Cortex of kidney (tissue), 1 donor: Measurements from ENCODE around the gene GNAO1.

ENCODE experiments used
- DNase-seq: peaks from one replicate; lab custom pipeline; 2025; lab: John Stamatoyannopoulos, UW

The GNAO1 gene

GRCh38 chr16:56349711-56350161 lies 158.4 kb downstream of the GNAO1 start:
- DNase-seq, result no peak

DNA sequence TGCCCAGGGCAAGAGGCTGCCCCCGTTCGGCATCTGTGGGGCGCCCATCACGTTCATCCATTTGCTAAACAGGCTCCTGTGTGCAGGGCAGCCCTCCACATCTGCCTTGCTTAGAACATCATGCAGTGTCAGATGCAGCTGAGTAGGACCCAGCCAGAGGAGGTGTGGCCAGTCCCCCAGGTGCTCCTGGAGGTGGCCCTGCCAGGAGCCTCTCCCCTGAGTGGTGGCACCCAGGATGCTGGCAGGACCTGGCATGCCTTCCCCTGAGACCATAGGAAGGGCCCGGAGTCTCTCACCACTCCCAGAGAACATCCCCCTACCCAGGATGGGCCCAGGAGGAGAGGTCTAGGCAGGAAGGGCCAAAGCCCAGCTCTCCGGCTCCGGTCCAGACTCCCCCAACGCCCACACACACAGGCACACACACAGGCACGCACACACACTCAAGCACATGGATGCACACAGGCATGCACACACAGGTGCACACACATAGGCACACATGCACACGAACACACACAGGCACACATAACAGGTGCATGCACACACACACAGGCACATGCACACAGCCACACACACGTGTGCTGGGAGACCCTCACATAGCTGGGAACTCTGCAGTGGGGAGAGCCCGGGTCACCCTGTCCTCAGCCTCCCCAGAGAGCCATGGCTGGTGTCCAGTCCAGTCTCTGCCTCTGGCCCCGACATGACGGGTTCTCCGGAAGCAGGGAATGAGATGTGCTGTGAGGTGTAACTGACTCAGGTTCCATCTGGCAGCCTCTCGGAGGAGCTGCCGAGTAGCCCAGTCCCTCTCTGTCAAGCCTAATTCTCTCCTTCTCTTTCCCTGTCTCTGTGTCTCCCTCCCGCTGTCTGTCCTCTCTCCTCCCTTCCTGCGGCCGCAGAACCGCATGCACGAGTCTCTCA lies 159.5 kb downstream of the GNAO1 start:
- DNase-seq, result no peak

- DNase-seq, result no peak
Measured at GRCh38 chr16:56351481-56351880, 160.2 kb downstream of the GNAO1 start.

DNA sequence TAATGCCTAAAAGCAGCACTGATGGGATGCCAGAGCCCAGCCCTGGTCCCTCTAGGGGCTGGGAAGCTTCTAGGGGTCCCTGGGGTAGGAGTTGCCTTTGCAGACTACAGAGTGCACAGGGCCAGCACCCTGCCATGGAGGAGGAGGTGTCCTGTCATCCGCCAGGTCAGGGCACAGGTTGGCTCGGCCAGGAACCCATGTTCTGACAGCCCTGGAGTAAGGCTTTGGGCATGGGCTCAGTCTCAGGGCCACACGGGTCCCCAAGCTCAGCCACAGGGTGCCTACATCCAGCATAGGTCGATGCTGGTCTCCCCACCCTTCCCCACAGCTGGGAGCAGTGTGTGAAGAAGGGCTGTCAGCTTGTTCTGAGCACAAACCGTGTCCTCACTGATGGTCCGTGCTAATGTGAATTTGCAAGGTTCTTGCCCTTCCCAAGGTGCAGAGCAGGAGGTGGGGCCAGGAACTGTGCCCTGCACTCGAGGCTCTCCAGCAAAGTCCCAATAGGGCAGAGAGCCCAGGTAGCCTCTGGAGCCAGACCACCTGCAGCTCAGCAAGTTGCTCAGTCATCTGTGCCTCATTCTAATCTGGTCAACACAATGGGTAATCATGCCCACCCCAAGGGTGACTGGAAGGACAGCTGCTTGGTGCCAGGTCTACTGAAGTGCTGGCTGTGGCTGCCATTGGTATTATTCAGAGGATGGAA lies 161.2 kb downstream of the GNAO1 start:
- DNase-seq, result no peak

DNA sequence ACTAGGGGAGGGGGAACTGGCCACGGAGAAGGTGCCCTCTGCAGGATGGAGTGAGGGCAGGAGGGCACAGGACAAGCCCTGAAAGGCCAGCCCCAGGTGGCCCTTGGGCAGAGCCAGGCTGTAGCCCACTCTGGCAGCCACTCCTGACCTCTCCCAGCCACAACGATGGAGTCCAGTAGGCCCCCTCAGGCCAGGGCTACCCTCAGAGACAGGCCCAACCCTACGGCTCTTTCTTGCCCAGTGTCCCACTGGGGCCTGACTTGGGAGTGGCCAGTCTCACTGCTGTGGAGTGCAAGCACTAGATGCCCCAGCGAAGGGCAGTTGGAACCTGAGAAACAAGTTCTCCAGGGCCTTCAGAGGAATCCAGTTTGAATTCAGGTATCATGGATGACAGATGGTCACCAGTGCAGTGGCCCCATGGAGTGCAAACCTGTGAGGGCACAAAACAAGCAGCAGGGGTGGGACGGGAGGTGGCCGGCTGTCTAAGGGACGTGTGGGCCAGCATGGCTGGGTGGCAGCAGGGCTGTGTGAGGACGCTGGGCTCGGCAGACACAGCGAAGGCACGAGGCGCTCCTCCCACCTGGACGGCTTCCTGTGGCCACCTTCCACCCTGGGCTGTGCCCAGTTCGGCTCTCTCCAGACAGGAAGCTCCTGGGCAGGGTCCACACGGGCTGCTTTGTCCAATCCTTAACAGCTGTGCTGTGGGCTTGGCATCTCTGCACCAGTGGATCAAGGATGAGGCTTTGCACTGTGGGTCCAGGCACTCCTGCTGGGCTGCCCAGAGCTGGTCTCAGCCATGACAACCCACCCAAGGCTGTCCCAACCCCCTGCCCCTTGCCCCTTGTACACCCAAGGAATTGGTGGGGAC lies 162.0 kb downstream of the GNAO1 start:
- DNase-seq, result no peak

- DNase-seq, result no peak
Measured at GRCh38 chr16:56354016-56354415, 162.7 kb downstream of the GNAO1 start.

- no peak for DNase-seq
Measured at GRCh38 chr16:56354746-56355145, 163.5 kb downstream of the GNAO1 start.

GRCh38 chr16:56355221-56355620 lies 163.9 kb downstream of the GNAO1 start:
- DNase-seq, result no peak

DNA sequence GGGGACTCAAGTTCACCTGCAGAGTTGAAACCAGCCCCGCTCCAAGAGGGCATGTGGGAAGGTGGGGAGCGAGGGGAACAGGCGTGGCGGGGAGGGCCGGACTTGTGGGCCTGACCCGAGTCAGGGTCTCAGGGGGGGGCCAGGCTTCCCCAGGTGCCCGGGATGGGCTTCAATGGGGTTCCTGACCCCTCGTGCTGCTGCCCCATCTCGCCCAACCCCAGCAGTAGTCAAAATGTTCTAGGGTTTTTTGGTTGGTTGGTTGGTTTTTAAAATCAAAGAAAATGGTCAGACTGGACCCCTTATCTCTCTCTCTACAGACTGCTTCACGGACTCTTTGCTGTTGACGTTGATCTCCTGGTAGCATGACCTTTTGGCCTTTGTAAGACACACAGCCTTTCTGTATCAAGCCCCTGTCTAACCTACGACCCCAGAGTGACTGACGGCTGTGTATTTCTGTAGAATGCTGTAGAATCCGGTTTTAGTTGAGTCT lies 164.5 kb downstream of the GNAO1 start:
- DNase-seq, result no peak

DNA sequence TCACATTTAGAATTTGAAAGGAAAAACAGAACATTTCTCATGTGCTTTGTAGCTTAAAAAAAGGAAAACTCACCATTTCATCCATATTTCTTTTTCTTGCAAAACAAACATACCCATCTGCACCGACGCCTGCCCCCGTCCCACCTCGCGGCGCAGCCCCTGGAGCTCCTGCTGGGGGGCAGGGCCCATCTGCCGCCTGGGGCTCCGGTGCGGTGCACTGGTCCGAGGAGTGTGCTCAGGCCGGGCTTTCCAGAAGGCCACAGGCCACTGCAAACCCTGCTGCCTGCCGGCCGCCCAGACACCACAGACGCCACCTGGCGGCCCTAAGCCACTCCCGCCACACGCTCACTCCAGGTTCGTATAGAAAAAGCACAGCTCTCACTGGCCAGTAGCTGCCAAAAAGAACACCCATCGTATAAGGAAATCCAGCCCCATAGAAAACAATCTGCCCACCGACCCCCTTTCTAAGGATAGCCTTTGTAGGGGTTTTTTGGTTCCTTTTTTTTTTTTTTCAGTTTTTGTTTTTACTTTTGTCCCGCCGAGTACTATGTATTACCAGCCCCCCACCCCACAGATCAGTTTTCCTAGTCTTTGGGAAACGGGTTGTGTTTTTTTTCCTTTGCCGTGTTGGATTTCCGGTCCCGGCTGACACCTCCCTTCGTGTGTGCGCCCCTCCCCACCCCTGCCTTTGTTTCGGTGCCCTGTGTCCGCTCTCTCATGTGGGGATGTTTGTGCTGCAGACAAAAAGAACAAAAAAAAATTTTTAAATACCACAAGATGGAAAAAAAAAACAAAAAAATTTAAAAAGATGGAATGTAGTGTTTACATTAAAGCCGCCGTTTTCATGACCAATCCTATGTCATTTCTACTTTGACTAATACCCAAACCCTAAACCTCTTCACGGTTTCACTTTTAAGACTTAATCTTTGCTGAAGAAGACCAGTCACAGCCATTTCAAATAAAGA lies 165.3 kb downstream of the GNAO1 start:
- DNase-seq, result no peak

- no peak for DNase-seq
Measured at GRCh38 chr16:56357241-56357764, 166.0 kb downstream of the GNAO1 start.

- no peak for DNase-seq
Measured at GRCh38 chr16:56357765-56358322, 166.6 kb downstream of the GNAO1 start.

DNA sequence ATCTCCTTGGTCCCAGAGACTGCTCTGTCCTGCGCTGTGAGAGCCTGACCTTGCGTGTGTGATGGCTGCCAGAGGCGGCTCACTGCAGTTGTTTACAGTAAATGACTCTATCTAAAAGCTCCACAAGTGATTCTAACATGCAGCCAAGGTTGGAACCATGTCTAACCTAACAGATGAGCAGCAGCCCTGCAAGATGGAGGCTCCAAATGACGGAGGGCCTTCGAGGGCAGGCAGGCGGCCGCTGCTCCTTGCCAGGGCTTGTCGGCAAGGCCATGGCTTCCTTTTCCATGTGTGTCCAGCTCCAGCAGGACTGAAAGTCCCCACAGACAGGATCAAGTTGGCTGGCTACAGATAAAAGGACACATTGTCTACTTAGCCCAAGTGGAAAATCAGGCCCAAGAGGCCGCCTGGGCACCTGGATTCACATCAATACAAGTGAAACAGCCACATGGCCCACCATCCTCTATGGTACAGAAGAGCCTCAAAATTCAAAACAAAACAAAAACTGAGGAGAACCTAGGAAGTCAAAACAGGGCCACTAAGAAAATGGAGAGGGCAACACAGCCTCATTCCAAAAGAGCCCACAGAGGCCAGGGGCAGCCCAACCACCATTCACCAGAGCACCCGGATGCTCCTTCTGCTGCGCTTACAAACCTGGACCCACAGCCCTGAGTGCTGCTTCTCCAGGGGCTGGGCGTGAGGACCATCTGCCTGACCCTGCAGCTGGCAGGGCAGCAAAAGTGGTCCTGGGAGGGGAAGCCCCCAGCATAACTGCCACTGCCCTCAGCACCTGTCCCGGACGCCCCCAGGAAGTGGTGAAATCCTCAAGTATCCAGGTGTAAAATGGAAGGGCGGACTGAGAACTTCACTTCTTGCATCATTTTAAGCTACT lies 169.1 kb downstream of the GNAO1 start:
- DNase-seq, result no peak

DNA sequence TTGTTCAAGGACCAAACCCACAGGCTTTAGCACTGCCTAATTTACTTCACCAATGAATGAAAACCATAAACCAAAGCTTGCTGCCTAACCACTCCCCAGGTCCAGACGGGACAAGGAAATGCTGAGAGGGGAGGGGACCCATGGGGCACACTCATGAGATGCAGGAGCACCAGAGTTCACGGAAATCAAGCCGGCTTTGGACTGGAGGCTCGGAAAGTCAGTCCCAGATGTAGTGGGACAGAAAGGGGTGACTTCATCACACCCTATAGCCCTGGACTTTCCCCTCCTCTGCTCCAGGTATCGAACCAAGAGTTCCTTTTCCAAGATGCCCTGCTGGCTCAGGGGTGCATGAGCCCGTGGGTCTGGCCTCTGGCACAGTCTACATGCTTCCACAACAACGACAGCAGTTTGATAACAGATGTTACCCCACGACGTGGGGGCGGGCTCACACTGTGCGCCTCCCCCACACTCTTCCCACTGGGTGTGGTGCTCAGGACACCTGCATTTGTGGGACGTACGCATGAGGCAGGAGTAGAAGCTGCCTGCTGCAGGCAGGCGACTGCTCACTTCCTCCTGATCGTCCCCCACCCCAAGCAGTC lies 170.9 kb downstream of the GNAO1 start:
- DNase-seq, result no peak

DNA sequence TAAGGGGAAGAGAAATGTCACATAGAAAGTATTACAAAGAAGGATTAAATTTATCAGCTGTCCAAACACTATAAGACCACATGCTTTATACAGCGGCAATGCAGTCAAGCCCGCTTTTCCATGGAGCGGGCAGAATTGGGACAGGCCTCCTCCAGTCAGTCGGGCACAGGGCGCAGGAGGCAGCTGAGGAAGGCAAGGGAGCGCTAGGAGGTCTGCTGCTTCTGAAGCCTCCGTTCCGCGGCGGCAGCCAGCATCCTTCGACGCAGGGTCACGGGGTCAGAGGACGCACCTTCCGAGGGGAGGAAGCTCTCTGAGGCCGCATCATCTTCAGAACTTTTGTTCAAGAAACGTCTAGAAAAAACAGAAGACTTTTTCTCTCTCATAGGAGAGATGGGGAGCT lies 171.4 kb downstream of the GNAO1 start:
- no peak for DNase-seq

DNA sequence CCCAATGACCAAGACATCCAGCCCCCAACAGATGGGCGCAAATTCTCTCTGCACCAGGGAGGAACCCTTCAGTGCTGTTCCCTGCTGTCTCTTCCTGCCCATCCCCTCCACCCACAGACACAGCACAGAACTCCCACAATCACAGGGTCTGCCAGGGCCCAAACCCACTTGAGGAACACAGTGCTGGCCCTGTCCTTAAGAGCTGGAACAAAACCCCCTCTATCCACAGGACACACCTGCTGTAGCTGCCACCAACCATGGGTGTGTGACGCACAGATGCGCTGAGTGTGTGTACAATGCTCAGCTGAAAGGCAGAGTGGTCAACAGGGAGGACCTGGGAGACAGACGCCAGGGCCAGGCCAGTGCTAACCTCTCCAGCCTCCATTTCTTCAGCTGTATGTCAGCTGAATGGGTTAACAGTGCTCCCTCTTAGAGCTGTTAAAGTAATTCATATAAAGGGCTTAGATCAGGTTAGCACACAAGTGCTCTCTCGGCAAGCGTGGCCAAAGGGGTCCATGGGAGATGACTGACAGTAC lies 172.0 kb downstream of the GNAO1 start:
- DNase-seq, result no peak

GRCh38 chr16:56363781-56364565 lies 172.7 kb downstream of the GNAO1 start:
- DNase-seq, result no peak

GRCh38 chr16:56364865-56365264 lies 173.6 kb downstream of the GNAO1 start:
- DNase-seq, result no peak
